ENCODE results near the gene PERCC1.

PERCC1 gene

GRCh38 chr16:1460602-1461138 is 29.8 kb downstream of the PERCC1 start:
- Histone ChIP-seq H4K20me1 (ENCODE audit: low read depth, low read length) (no peaks in the 10 kb centered on the region), H3K4me2 (ENCODE audit: low read depth, low read length, poor library complexity, severe bottlenecking) (no peak overlapping the region), H2AFZ (ENCODE audit: low read depth, low read length, severe bottlenecking) (no peak overlapping the region), H3K27me3 (ENCODE audit: low read length) (no peaks in the 10 kb centered on the region), H3K4me3 (ENCODE audit: insufficient read depth, low read length, poor library complexity, severe bottlenecking) (no peak overlapping the region), H3F3A (ENCODE audit: insufficient read depth) (no peaks in the 10 kb centered on the region), H3K79me2 (ENCODE audit: insufficient read depth, low read length) (no peaks in the 10 kb centered on the region), H3K27ac (ENCODE audit: low read depth, low read length) (no peak overlapping the region), H3K36me3 (ENCODE audit: low read length) (no peaks in the 10 kb centered on the region), H3K9me3 (ENCODE audit: insufficient read depth, low read length) (no peaks in the 10 kb centered on the region), H3K9ac (ENCODE audit: low read length) (no peak overlapping the region), H3K9me2 (replicated peaks; ENCODE audit: insufficient read depth, low read length) (no peaks in the 10 kb centered on the region)
- TF ChIP-seq EZH2phosphoT487 (conservative IDR thresholded peaks at IDR 0.05; ENCODE audit: low read length), result no peak
- TF ChIP-seq CTCF (IDR thresholded peaks at IDR 0.05; ENCODE audit: insufficient read depth, low read length, poor library complexity, severe bottlenecking), result no peak

GRCh38 chr16:1461146-1461545 is 30.3 kb downstream of the PERCC1 start:
- Histone ChIP-seq H3K27me3 (ENCODE audit: low read length) (no peaks in the 10 kb centered on the region), H3K9me3 (ENCODE audit: insufficient read depth, low read length) (no peaks in the 10 kb centered on the region), H3K9ac (ENCODE audit: low read length) (no peak overlapping the region), H3K36me3 (ENCODE audit: low read length) (no peaks in the 10 kb centered on the region), H4K20me1 (ENCODE audit: low read depth, low read length) (no peaks in the 10 kb centered on the region), H2AFZ (ENCODE audit: low read depth, low read length, severe bottlenecking) (no peak overlapping the region), H3K27ac (ENCODE audit: low read depth, low read length) (no peak overlapping the region), H3K4me2 (ENCODE audit: low read depth, low read length, poor library complexity, severe bottlenecking) (no peak overlapping the region), H3K79me2 (ENCODE audit: insufficient read depth, low read length) (no peaks in the 10 kb centered on the region), H3K9me2 (replicated peaks; ENCODE audit: insufficient read depth, low read length) (no peaks in the 10 kb centered on the region), H3F3A (ENCODE audit: insufficient read depth) (no peaks in the 10 kb centered on the region), H3K4me3 (ENCODE audit: insufficient read depth, low read length, poor library complexity, severe bottlenecking) (no peak overlapping the region)
- no peak for TF ChIP-seq EZH2phosphoT487 (conservative IDR thresholded peaks at IDR 0.05; ENCODE audit: low read length)
- no peak for TF ChIP-seq CTCF (IDR thresholded peaks at IDR 0.05; ENCODE audit: insufficient read depth, low read length, poor library complexity, severe bottlenecking)

GRCh38 chr16:1464196-1464893 is 33.5 kb downstream of the PERCC1 start:
- no peak overlapping the region for H3K4me2 ChIP-seq (ENCODE audit: low read depth, low read length, poor library complexity, severe bottlenecking)
- peaks cover 10% of the 10 kb centered on the region; the same call in 1 of the 2 replicates for H3K79me2 ChIP-seq (ENCODE audit: insufficient read depth, low read length)
- no peaks in the 10 kb centered on the region for H3K27me3 ChIP-seq (ENCODE audit: low read length)
- no peaks in the 10 kb centered on the region for H3K9me2 ChIP-seq (replicated peaks; ENCODE audit: insufficient read depth, low read length)
- no peaks in the 10 kb centered on the region for H4K20me1 ChIP-seq (ENCODE audit: low read depth, low read length)
- H2AFZ ChIP-seq (ENCODE audit: low read depth, low read length, severe bottlenecking), result no peak overlapping the region
- H3K9me3 ChIP-seq (ENCODE audit: insufficient read depth, low read length), result no peaks in the 10 kb centered on the region
- no peak overlapping the region for H3K27ac ChIP-seq (ENCODE audit: low read depth, low read length)
- H3K36me3 ChIP-seq (ENCODE audit: low read length), result no peaks in the 10 kb centered on the region
- H3K9ac ChIP-seq (ENCODE audit: low read length), result no peak overlapping the region
- TF ChIP-seq EZH2phosphoT487 (conservative IDR thresholded peaks at IDR 0.05; ENCODE audit: low read length), result no peak
- no peak for TF ChIP-seq CTCF (IDR thresholded peaks at IDR 0.05; ENCODE audit: insufficient read depth, low read length, poor library complexity, severe bottlenecking)
- H3F3A ChIP-seq (ENCODE audit: insufficient read depth), result no peaks in the 10 kb centered on the region
- H3K4me3 ChIP-seq (ENCODE audit: insufficient read depth, low read length, poor library complexity, severe bottlenecking), result no peak overlapping the region

Data from SU-DHL-6 (cell line).